MM.1S (cell line): Measurements from ENCODE around the gene ANGPTL8.

Source experiments
- DNase-seq: peaks from one replicate; pipeline ENCODE4 v3.0.0-alpha.2; 2015
- H2AFZ ChIP-seq: fragments of 300-600 bp; sonication (generic); 2 replicates; pipeline ENCODE4 v1.6.0; 2016; ENCODE audit warnings: antibody characterized with exemption, low read length
- H3F3A ChIP-seq: fragments of 300-600 bp; sonication (generic); 2 replicates; pipeline ENCODE4 v1.6.1; 2016; ENCODE audit warnings: mild to moderate bottlenecking, antibody characterized with exemption, low read length, moderate library complexity, mixed read lengths; ENCODE audit not compliant: insufficient read depth
- H3K27ac ChIP-seq: fragments of 300-600 bp; sonication (generic); 2 replicates; pipeline ENCODE4 v1.5.1; 2016; ENCODE audit warnings: mild to moderate bottlenecking, low read length
- H3K27me3 ChIP-seq: fragments of 300-600 bp; sonication (generic); replicated peaks from 2 replicates; pipeline ENCODE4 v1.6.0; 2016; ENCODE audit warnings: low read length; ENCODE audit not compliant: insufficient read depth
- H3K36me3 ChIP-seq: fragments of 300-600 bp; sonication (generic); replicated peaks from 2 replicates; pipeline ENCODE4 v1.6.1; 2016; ENCODE audit warnings: mild to moderate bottlenecking, low read length, mixed read lengths; ENCODE audit not compliant: insufficient read depth
- H3K4me1 ChIP-seq: fragments of 300-600 bp; sonication (generic); 2 replicates; pipeline ENCODE4 v1.6.1; 2016; ENCODE audit warnings: low read length, mixed read lengths
- H3K4me2 ChIP-seq: fragments of 300-600 bp; sonication (generic); 2 replicates; pipeline ENCODE4 v1.6.0; 2016; ENCODE audit warnings: low read depth, low read length
- H3K4me3 ChIP-seq: fragments of 300-600 bp; sonication (generic); 2 replicates; pipeline ENCODE4 v1.5.1; 2016; ENCODE audit warnings: low read length, mixed read lengths
- H3K79me2 ChIP-seq: fragments of 300-600 bp; sonication (generic); 2 replicates; pipeline ENCODE4 v1.6.1; 2016; ENCODE audit warnings: mixed run types, low read length, mixed read lengths
- H3K9ac ChIP-seq: fragments of 300-600 bp; sonication (generic); 2 replicates; pipeline ENCODE4 v1.6.1; 2016; ENCODE audit warnings: low read length, mixed read lengths
- H3K9me2 ChIP-seq: fragments of 300-600 bp; sonication (generic); replicated peaks from 2 replicates; pipeline ENCODE4 v1.6.1; 2016; ENCODE audit warnings: mild to moderate bottlenecking, low read length, mixed read lengths; ENCODE audit not compliant: insufficient read depth
- H3K9me3 ChIP-seq: fragments of 300-600 bp; sonication (generic); replicated peaks from 2 replicates; pipeline ENCODE4 v1.6.1; 2016; ENCODE audit warnings: mild to moderate bottlenecking, low read length, mixed read lengths; ENCODE audit not compliant: insufficient read depth
- H4K20me1 ChIP-seq: fragments of 300-600 bp; sonication (generic); 2 replicates; pipeline ENCODE4 v1.6.1; 2016; ENCODE audit warnings: mild to moderate bottlenecking, low read length, moderate library complexity, mixed read lengths; ENCODE audit not compliant: insufficient read depth
- EZH2 ChIP-seq: fragments of 300-600 bp; sonication (generic); optimal IDR thresholded peaks from 2 replicates; pipeline ENCODE3; 2017; ENCODE audit warnings: low read depth, mild to moderate bottlenecking, antibody characterized with exemption, low read length, mixed read lengths
- EZH2phosphoT487 ChIP-seq: fragments of 300-600 bp; sonication (generic); IDR thresholded peaks from 2 replicates; pipeline ENCODE4 v1.6.1; 2018; ENCODE audit warnings: antibody characterized with exemption, low read length
- TF ChIP-seq, protein P1 (sequence below): fragments of 300-600 bp; sonication (generic); IDR thresholded peaks from 2 replicates; pipeline ENCODE4 v1.5.1; 2016; ENCODE audit warnings: antibody characterized with exemption, low read length, mixed read lengths

The ANGPTL8 gene

DNA sequence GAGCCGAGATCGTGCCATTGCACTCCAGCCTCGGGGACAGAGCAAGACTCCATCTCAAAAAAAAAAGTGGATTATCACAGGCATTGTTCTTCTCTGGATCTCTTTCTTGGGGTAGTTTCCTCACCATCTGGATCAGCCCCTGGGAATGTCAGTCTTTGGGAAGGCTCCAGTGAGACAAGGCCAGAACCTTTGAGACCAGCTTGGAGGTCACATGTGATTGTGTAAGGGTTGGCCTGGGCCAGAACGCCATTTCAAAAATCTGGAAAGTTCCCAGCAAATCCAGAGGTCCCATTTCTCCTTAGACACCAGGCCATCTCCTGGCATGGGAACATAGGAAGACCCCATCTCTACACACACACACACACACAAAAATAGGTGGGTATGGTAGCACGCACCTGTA lies 14.2 kb upstream of the ANGPTL8 start:
- no peaks in the 10 kb centered on the region for H4K20me1 ChIP-seq
- no peak overlapping the region for H3K9ac ChIP-seq
- DNase-seq: no peak
- TF ChIP-seq, protein P1, sequence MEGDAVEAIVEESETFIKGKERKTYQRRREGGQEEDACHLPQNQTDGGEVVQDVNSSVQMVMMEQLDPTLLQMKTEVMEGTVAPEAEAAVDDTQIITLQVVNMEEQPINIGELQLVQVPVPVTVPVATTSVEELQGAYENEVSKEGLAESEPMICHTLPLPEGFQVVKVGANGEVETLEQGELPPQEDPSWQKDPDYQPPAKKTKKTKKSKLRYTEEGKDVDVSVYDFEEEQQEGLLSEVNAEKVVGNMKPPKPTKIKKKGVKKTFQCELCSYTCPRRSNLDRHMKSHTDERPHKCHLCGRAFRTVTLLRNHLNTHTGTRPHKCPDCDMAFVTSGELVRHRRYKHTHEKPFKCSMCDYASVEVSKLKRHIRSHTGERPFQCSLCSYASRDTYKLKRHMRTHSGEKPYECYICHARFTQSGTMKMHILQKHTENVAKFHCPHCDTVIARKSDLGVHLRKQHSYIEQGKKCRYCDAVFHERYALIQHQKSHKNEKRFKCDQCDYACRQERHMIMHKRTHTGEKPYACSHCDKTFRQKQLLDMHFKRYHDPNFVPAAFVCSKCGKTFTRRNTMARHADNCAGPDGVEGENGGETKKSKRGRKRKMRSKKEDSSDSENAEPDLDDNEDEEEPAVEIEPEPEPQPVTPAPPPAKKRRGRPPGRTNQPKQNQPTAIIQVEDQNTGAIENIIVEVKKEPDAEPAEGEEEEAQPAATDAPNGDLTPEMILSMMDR: no peak
- TF ChIP-seq EZH2 (no peak), EZH2phosphoT487 (no peak)
- H3K27me3 ChIP-seq: peaks cover 28% of the 10 kb centered on the region
- H3K9me2 ChIP-seq: no peaks in the 10 kb centered on the region
- no peak overlapping the region for H3K4me3 ChIP-seq
- H3K27ac ChIP-seq: no peak overlapping the region
- no peaks in the 10 kb centered on the region for H3K36me3 ChIP-seq
- H3F3A ChIP-seq: no peaks in the 10 kb centered on the region
- no peaks in the 10 kb centered on the region for H3K79me2 ChIP-seq
- H3K9me3 ChIP-seq: no peaks in the 10 kb centered on the region
- H3K4me1 ChIP-seq: no peaks in the 10 kb centered on the region
- H2AFZ ChIP-seq: no peak overlapping the region
- H3K4me2 ChIP-seq: no peak overlapping the region

DNA sequence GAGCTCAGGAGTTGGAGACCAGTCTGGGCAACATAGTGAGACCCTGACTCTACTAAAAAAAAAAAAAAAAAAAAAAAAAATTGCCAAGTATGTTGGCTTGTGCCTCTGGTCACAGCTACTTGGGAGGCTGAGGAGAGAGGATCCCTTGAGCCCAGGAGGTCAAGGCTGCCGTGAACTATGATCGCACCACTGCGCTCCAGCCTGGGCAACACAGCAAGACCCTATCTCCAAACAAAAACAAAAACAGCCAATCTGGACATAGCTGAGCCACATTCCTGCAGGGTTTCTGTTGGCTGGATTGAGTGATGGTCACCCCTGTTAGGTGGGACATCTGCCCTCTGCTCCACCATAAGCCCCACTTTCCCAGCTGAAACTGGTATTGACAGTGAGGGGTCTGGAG lies 13.6 kb upstream of the ANGPTL8 start:
- Histone ChIP-seq H3K9me3 (no peaks in the 10 kb centered on the region), H3K9me2 (no peaks in the 10 kb centered on the region), H3K36me3 (no peaks in the 10 kb centered on the region), H3K4me3 (no peak overlapping the region), H4K20me1 (no peaks in the 10 kb centered on the region), H3K27me3 (peaks cover 23% of the 10 kb centered on the region; the same call in 1 of the 2 replicates), H3F3A (no peaks in the 10 kb centered on the region), H3K4me1 (no peaks in the 10 kb centered on the region), H3K4me2 (no peak overlapping the region), H3K9ac (no peak overlapping the region), H3K79me2 (no peaks in the 10 kb centered on the region), H3K27ac (no peak overlapping the region), H2AFZ (no peak overlapping the region)
- TF ChIP-seq EZH2: no peak
- no peak for TF ChIP-seq EZH2phosphoT487
- TF ChIP-seq, protein P1: no peak
- DNase-seq: no peak

GRCh38 chr19:11226716-11227166 lies 12.7 kb upstream of the ANGPTL8 start:
- no peak overlapping the region for H2AFZ ChIP-seq
- H3K4me2 ChIP-seq: no peak overlapping the region
- DNase-seq: no peak
- no peaks in the 10 kb centered on the region for H3K4me1 ChIP-seq
- no peaks in the 10 kb centered on the region for H4K20me1 ChIP-seq
- no peaks in the 10 kb centered on the region for H3K9me2 ChIP-seq
- H3F3A ChIP-seq: no peaks in the 10 kb centered on the region
- no peak overlapping the region for H3K4me3 ChIP-seq
- no peaks in the 10 kb centered on the region for H3K79me2 ChIP-seq
- H3K9ac ChIP-seq: no peak overlapping the region
- no peaks in the 10 kb centered on the region for H3K36me3 ChIP-seq
- H3K27ac ChIP-seq: no peak overlapping the region
- H3K9me3 ChIP-seq: no peaks in the 10 kb centered on the region
- TF ChIP-seq, protein P1: no peak
- TF ChIP-seq EZH2phosphoT487 (no peak), EZH2 (no peak)
- peaks cover 15% of the 10 kb centered on the region; the same call in 1 of the 2 replicates for H3K27me3 ChIP-seq
